Epithelial cell of alveolus of lung (primary cell): Measurements from ENCODE around the gene SRSF12. TPM values are rescaled to one million over a fixed set of nuclear protein-coding genes. Genes with fewer than 3 reads are reported as not detected.

Experiments
- total RNA-seq: library from RNA; depleted of rRNA; stranded (reverse); fragments of >200 nt; gene quantifications from 2 replicates; pipeline ENCODE4 v1.2.1, GENCODE V29; 2015

SRSF12 gene
- total RNA-seq, result 0.48 and 1.0 TPM in 2 replicates

GRCh38 chr6:89117211-89118108, at the start of gene SRSF12:
SRSF12 (minus strand) TSS chr6:89118071; CDS start chr6:89117887, 184 bp downstream.

GRCh38 chr6:89145956-89146717, 28.3 kb upstream of the SRSF12 start, which contains the start of gene PM20D2:
PM20D2 (plus strand) TSS chr6:89146055; CDS start chr6:89146145, 90 bp downstream.

GRCh38 chr6:89080281-89081128, 37.4 kb downstream of the SRSF12 start, which contains the start of gene PNRC1:
PNRC1 (plus strand) TSS chr6:89080751; CDS start chr6:89080895, 144 bp downstream.

Other genes with a start within 250 kb of the SRSF12 start
- gene RNGTT, start 154.5 kb downstream of the SRSF12 start, total RNA-seq, result 9.5 and 16.8 TPM in 2 replicates
- gene PNRC1, start 37.3 kb downstream of the SRSF12 start, total RNA-seq, result 60.4 and 184 TPM in 2 replicates
- gene PM20D2, start 28.0 kb upstream of the SRSF12 start, total RNA-seq, result 5.0 and 6.6 TPM in 2 replicates
- not detected in 2 replicates for gene GABRR1, start 99.3 kb upstream of the SRSF12 start, total RNA-seq
- gene GABRR2, start 197.2 kb upstream of the SRSF12 start, total RNA-seq, result under 0.01 and 0.08 TPM in 2 replicates
- gene UBE2J1, start 234.7 kb upstream of the SRSF12 start, total RNA-seq, result 35.6 and 40.1 TPM in 2 replicates